Left hindlimb (tissue), 1 donor: ENCODE measurements around the gene MSANTD2.
"Not testable (repeated sequence)": the region's sequence is repeated elsewhere in the genome, so short reads cannot be mapped to it uniquely, and the experiment has no call there.

Source experiments
- DNase-seq: peaks from one replicate; pipeline ENCODE4 v3.0.0-alpha.2; 2018

MSANTD2 gene

GRCh38 chr11:124817036-124817435, 16.8 kb upstream of the MSANTD2 start:
- no peak for DNase-seq

DNA sequence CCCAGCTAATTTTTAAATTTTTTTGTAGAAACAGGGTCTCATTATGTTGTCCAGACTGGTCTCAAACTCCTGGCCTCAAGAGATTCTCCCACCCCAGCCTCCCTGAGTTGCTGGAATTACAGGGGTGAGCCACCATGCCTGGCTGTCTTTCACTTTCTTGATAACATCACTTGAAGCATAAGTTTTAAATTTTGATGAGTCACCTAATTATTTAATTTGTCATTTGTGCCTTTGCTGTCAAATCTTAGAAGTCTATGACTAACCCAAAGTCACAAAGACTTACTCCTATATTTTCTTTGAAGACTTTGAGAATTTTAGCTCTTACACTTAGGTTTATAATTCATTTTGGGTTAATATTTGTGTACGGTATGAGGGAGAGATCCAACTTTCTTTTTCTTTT, 14.5 kb upstream of the MSANTD2 start:
- DNase-seq: no peak

DNA sequence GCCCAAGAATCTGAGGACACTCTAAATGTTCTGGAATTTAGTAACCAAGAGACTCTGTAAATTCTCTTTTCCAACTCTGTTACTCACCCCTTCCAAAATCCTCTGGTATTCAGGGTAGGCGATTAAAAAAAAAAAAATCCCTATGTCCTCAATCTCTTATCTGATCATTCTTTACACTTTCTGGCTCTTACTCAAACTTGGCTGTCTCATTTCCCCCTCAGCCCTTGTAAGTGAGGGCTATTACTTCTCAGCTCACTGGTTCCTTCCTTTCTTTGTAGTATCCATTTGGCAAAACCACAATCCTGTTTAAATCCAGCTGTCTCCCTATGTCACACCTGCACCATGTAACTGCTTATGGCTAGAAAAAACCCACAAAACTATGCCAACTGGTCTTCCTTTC, 12.7 kb upstream of the MSANTD2 start:
- no peak for DNase-seq

DNA sequence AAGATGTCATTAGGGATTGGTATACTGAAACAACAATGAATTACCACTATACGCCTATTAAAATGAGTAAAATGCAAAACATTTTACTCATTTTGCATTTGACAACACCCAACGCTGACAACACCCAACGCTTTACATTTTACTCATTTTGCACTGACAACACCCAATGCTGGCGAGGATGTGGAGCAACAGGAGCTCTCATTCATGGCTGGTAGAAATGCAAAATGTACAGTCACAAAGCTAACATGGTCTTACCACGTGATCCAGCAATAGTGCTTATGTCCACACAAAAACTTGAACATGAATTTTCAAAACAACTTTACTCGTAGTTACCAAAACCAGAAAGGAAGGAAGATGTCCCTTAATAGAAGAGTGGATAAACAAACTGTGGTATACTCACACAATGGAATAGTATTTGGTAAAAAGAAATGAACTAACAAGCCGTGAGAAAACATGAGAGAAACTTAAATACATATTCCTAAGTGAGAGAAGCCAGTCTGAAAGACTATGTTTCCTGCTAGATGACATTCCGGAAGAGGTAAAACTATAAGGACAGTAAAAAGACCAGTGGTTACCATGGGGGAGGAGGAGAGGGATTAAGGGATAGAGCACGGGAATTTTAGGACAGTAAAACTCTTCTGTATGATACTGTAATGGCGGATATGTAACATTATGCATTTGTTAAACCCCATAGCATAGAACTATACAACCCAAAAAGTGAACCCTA, 11.4 kb upstream of the MSANTD2 start:
- no peak for DNase-seq

DNA sequence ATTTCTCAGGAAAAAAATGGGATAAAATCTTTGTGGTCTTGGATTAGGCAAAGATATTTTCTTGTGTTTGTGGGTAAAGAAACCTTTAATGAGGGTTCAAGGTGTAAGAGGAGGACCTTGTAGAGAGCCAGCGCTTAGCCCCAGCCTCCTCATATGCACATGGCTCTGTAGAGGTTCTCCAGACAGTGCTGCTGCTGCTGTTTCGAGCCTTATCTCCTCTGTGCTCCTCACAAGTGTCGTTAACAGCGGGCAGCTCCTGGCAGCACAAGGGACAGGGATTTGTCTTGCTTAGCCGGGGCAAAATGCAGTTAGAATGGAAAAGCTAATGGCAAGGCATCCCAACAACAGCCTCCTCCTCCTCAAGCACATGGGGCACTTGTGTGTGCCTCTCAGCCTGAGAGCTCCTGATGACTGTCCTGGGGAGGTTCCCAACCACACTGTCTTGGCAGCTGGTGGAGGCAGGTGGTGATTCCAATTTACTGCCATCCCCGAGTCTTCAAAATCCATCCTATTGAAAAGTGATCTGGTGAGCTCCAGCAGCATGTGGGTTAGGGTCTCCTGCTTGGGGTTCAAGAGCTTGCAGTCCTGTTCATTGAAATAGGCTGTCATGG, 7.6 kb upstream of the MSANTD2 start:
- no peak for DNase-seq

DNA sequence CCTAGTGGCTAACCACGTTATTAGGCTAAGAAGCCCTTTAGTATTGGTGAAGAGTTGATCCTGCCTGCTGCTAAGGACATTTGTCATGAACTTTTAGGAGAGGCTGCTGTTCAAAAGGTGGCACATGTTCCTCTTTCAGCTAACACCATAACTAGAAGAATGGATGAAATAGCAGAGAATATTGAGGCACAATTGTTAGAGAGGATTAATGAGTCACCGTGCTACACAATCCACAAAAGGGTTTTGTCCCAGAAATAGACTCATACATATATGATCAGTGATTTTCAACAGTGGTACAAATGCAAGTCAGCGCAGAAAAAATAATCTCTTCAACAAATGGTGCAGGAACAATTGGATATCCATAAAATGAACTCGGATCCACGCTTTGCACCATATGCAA, 7.0 kb upstream of the MSANTD2 start:
- DNase-seq: no peak

GRCh38 chr11:124804884-124805283, 4.7 kb upstream of the MSANTD2 start:
- DNase-seq: no peak

DNA sequence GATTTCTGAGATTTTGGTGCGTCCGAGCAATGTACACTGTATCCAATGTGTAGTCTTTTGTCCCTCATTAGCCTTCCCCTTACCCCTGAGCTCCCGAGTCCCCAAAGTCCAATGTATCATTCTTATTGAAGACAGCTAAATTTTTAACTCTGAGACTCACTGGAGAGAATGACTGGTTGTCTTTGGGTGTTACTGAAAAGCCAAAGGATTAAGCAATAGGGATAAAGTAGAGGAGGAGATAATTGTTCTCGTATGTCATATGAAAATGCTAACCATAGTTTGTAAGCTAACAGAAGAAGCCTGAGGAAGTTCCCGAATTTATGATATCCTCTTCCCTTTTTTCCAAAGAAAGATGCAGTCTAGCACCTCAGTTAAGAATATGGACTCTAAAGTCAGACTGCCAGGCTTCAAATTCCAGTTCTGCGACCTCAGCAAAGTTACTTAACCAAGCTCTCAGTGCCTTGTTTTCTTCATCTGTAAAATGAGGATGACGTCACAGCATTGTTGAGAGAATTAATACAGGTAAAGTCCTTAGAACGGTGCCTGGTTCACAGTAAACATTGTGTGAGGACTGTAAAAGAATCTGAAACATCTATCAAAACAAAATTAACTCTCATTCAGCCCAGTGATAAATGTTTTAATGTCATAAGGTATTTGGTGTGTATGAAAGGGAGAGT, 1.6 kb upstream of the MSANTD2 start:
- DNase-seq: no peak

DNA sequence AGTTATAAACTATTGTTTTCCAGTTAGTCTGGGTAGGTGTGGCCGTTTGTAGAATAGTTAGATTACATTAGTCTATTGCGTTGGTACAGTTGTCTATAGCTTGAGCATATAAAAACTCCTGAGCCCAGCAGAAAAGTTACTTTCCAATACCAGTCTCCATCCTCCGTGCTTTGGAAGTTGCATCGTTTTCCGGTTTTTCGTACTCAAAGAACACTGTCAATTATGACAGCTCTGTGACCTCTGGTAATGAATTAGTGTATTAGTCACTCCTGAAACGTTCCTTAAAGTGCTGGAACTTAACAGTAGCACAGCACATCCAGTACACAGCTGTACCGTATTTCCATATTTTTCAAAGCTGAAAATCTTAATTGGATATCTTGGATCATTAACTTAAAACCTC, 808 bp upstream of the MSANTD2 start:
- DNase-seq: no peak

- peak; percentile 57 for DNase-seq
These were observed 619 bp downstream of the MSANTD2 start for GRCh38 chr11:124799348-124800225.

DNA sequence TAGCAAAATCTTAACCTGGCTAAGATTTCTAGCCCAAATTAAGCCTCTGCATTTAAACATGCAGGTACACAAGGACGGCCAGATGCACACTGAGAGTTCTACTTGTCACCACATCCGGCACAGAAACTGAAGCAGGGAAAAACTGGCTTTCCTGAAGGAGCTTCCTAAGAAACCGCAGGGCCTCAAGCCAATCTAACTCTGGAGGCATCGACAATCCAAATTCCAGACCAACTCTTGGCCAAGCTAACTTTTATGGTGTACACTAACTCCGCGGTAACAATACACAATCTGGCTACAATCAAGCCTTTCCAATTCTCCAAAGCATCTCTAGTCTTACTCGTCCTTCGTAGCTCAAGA, 1.2 kb downstream of the MSANTD2 start:
- peak; percentile 57 for DNase-seq

DNA sequence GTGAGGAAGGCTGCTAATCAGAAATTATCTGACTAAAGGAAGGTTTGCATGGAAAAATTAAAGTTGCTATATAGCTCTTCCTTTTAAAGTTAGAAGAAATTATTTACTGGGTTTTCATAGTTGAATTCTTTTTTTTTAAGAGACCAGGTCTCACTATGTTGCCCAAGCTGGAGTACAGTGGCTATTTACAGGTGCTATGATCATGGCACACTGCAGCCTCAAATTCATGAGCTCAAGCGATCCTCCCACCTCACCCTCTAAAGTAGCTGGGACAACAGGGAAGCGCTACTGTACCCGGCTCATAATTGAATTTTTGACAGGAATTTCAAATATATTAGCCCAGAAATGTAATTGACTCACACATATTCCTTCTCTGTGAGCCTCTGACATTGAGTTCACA, 3.9 kb downstream of the MSANTD2 start:
- no peak for DNase-seq

DNA sequence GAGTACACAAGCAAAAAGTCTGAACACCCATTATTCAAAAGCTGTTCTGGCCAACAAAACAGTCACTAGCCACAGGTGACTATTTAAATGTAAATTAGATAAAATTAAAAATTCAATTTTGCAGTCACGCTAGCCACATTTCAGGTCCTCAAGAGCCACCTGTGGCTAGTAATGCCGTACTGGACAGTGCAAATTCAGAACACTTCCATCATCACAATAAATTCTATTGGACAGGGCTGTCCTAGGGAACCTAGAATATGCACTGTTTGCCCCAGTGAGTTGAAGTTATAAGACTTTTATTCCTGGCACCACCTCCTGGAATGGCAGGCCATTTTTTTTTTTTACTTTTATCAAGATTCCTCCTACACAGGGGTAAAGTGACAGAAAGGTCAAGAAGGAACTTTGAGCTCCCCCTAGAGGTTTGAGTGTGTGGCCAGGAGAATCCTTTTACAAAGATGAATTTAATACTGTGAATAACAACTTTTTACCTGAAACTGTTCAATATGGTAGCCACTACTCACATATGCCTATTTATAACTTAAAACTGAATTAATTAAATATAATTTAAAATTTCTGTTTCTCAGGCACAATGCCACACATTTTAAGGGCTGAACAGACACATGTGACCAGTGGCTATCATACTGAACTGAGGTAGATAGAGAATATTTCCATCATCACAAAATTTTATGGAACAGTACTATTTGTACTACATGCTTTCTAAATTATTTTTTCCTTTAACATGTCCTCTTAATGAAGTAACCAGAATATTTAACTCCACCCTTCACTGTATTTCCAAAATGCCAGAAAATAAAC, 6.5 kb downstream of the MSANTD2 start:
- DNase-seq: no peak

DNA sequence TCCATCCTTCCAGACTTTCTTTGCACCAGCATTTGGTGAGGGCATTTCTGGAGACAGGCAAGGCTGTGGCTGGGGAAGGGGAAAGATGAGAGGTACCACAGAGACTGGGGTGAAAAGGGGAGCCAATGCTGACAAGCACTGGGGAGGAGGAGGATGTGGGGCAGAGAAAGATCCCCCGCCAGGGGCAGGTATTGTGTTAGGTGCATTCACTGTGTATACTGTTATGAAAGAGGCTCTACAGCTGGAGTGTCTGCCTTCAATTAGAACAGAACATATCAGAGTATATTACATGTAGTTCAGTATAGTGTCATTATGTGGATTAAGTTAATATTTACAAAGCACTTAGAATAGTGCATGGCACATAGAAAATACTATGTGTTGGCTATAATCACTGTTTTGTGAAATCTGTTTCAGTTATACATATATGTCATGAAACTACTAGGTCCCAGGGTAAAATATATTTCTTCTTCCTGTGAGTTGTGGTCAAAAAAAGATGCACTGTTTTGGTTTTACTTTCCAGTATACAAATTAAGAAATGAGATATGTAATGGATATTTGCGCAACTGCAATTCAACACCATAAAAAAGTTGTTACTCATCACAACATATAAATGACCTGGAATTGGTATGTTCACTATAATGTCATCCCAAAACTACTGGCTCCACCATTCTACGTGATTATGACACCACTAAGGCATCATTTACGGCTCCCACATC, 8.4 kb downstream of the MSANTD2 start:
- DNase-seq: no peak

DNA sequence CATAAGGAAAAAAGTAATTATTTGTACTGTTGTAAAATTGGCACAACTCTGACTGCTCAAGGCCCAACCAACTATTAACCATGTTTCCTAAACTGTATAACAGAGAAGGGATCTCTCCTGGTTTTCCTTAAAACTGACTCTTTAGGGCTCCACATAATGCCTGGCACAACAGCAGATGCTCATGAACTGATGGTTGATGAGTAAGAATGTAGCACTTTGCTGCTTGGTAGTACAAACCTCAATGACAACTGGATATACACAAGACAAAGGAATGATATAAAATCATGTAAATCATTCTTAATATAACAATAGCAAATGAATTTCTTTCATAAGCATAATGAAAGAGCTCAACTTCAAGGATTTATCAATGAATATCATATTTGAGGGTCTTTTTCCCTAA, 11.7 kb downstream of the MSANTD2 start:
- DNase-seq: no peak

- DNase-seq: no peak
These were observed 16.2 kb downstream of the MSANTD2 start for GRCh38 chr11:124784051-124784450.

DNA sequence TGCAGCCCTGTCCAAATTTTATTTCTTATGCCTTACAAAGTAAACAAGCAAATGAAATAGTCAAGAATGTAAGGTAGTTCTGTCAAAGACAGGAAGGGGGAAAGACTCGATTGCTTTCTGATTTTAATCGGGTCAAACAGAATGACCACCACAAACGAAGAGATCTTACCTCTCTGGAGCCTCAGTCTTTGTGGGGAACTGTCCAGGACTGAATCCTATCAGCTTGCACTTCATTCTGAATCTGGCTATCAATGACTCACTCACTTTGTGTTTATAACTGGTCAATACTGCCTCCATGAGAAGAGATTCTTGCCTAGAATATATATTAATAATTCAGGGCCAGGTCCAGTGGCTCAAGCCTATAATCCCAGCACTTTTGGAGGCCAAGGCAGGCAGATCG, 17.2 kb downstream of the MSANTD2 start:
- no peak for DNase-seq

DNA sequence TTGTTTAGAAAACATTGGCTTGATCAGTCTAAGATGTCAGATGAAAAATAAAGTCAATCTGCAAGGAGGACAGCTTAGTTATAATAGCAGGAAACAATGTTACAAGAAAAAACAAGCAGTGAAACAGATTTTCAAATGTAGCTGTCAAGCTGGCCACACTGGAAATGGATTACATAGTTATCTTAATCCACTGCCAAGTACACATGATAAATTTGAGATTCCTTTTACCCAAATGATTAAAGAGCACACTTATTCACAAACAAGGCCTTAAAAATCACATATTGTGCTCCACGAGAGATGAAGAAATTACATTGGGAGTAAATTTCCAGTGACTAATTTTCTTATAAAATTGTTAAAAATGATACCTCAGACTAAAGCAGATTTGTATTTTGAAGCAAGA, 20.6 kb downstream of the MSANTD2 start:
- no peak for DNase-seq

DNA sequence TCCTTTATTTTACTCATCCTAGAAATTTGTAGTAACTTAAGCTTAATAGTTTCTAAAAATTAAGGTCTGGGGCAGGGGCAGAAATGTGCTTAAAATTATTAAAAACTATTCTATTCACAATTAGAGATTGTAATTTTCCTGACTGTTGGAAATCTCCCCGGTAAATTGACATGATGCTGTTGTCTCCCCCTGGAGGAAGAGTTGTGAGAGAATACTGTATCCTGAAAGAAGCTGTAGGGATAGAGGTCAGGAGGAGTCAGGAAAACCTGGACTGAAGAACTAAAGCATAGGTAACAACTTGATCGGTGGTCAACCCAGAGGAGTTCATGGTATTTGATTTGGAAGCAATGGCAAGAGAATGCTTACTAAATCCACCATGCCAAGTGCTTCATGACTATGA, 21.9 kb downstream of the MSANTD2 start:
- no peak for DNase-seq

DNA sequence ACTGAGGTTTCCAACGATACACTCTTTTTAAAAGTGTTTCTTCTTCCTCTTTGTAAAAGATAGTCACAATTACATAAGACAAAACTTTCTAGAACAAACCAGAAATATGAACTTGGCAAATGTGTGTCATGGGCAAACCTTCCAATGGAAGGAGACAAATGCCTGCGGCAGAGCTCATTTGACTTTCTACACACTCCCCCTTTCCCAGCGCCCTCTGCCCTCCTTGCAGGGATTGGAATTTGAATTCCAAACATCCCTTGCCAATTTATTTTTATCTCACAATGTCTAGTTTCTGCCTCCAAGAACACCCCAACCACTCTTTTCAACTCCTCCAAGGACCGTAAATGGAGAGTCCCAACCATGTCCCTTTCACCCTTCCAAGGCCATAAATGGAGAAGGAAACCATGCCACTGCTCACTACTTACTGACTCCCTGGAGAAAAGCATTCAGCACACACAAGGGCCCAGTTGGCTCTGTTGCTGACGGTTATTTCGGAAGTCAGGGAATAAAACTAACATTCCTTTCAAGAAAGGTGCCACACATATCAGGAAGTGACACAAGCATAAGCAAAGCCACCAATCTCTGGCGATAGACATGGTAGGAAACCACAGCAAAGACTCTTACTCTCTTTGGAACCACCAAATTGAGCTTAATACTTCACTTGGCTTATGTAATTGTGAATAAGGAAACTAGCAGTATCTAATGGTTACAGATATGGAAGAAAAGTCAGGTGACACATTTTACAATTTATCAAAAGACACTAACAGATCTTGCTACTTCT, 23.2 kb downstream of the MSANTD2 start:
- no peak for DNase-seq

DNA sequence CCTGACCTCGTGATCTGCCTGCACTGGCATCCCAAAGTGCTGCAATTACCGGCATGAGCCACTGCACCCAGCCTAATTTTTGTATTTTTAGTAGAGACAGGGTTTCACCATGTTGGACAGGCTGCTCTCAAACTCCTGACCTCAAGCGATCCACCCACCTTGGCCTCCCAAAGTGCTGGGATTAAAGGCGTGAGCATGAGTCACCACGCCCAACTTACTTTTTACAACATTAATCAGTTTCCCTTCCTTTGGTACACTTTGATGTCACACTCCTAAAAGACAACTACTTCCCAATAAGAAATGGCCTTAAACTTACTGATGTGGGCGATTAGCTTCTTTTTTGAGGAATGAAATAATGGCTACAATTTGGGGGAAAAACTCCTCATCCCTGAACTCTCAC, 29.2 kb downstream of the MSANTD2 start:
- not testable (repeated sequence) for DNase-seq
